ENCODE data around the gene DFFB. TPM values are rescaled to one million over a fixed set of nuclear protein-coding genes. Genes with fewer than 3 reads are reported as not detected.

The DFFB gene
- total RNA-seq, 1 donor, result 3.6 TPM

GRCh38 chr1:3907031-3907534 lies 49.8 kb downstream of the DFFB start:
- no peak overlapping the region for H3K4me3 ChIP-seq (ENCODE audit: low read depth, low read length)
- DNase-seq (ENCODE audit: low read depth), result no peak
- TF ChIP-seq CTCF (IDR thresholded peaks at IDR 0.05; ENCODE audit: insufficient read depth, low read length), result no peak

- no peak overlapping the region for H3K4me3 ChIP-seq (ENCODE audit: low read depth, low read length)
- DNase-seq (ENCODE audit: low read depth), result no peak
- TF ChIP-seq CTCF (IDR thresholded peaks at IDR 0.05; ENCODE audit: insufficient read depth, low read length), result no peak
Observed at GRCh38 chr1:3907621-3908165, 50.4 kb downstream of the DFFB start.

- H3K4me3 ChIP-seq (ENCODE audit: low read depth, low read length), result no peak overlapping the region
- TF ChIP-seq CTCF (IDR thresholded peaks at IDR 0.05; ENCODE audit: insufficient read depth, low read length), result no peak
- DNase-seq (ENCODE audit: low read depth), result no peak
Observed at GRCh38 chr1:3908886-3909517, 51.7 kb downstream of the DFFB start.

- TF ChIP-seq CTCF (IDR thresholded peaks at IDR 0.05; ENCODE audit: insufficient read depth, low read length), result no peak
- no peak for DNase-seq (ENCODE audit: low read depth)
- H3K4me3 ChIP-seq (ENCODE audit: low read depth, low read length), result no peak overlapping the region
Observed at GRCh38 chr1:3909615-3910014, 52.3 kb downstream of the DFFB start.

- H3K4me3 ChIP-seq (ENCODE audit: low read depth, low read length), result no peak overlapping the region
Observed at GRCh38 chr1:3910049-3910731, 52.9 kb downstream of the DFFB start.

More at GRCh38 chr1:3910049-3910731, 52.9 kb downstream of the DFFB start:
- no peak for TF ChIP-seq CTCF (IDR thresholded peaks at IDR 0.05; ENCODE audit: insufficient read depth, low read length)
- DNase-seq (ENCODE audit: low read depth), result no peak
